CD4-positive, alpha-beta T cell (primary cell): ENCODE measurements around the gene CYP3A5. TPM values are rescaled to one million over a fixed set of nuclear protein-coding genes. Genes with fewer than 3 reads are reported as not detected.
"Not testable (repeated sequence)": the region's sequence is repeated elsewhere in the genome, so short reads cannot be mapped to it uniquely, and the experiment has no call there.

ENCODE experiments used
- ATAC-seq: fragments of 200-7000 bp; cut with Tn5 transposase; one replicate; pipeline ENCODE4 v1.10.0; 2022; ENCODE audit warnings: mild to moderate bottlenecking; ENCODE audit not compliant: poor library complexity
- CTCF ChIA-PET: fragments of 350-600 bp; sonication (Branson Sonifier 250); formaldehyde crosslinking; loops from one replicate; lab custom pipeline; 2021; ENCODE audit warnings: antibody characterized with exemption, inconsistent platforms; lab: Charles Lee
- POLR2A ChIA-PET: fragments of 350-600 bp; sonication (Branson Sonifier 250); formaldehyde crosslinking; loops from one replicate; lab custom pipeline; 2021; ENCODE audit warnings: antibody characterized with exemption, inconsistent platforms; lab: Charles Lee
- DNase-seq, 14 experiments: peaks; one replicate each; pipeline ENCODE4 v3.0.0-alpha.2; 2013 to 2020; ENCODE audit warnings: mixed read lengths in 2 of 14
- H3K27ac ChIP-seq, 2 donors: one replicate each; pipeline versions ENCODE4 v1.5.1 to v1.7.0; 2013; ENCODE audit warnings: low read length in 2 of 2, low read depth in 1 of 2, mild to moderate bottlenecking in 1 of 2
- H3K27me3 ChIP-seq, 2 experiments: 1 replicate in 1 of 2; 2 replicates in 1 of 2; pipeline versions ENCODE4 v1.6.1 to v1.7.0; 2013; ENCODE audit warnings: low read length in 2 of 2, control low read depth in 1 of 2, mild to moderate bottlenecking in 1 of 2, moderate library complexity in 1 of 2; ENCODE audit not compliant: insufficient read depth in 2 of 2, control insufficient read depth in 1 of 2
- H3K36me3 ChIP-seq: one replicate; pipeline ENCODE4 v1.6.1; 2013; ENCODE audit warnings: low read length, control low read depth; ENCODE audit not compliant: insufficient read depth
- H3K4me1 ChIP-seq: one replicate; pipeline ENCODE4 v1.6.1; 2013; ENCODE audit warnings: low read length, control low read depth; ENCODE audit not compliant: insufficient read depth
- H3K4me3 ChIP-seq: one replicate; pipeline ENCODE4 v1.5.1; 2013; ENCODE audit warnings: mild to moderate bottlenecking, low read length, moderate library complexity
- H3K9me3 ChIP-seq, 2 experiments: 1 replicate in 1 of 2; 2 replicates in 1 of 2; pipeline versions ENCODE4 v1.6.1 to v1.7.0; 2013; ENCODE audit warnings: low read length in 2 of 2, mild to moderate bottlenecking in 2 of 2, control low read depth in 1 of 2, moderate library complexity in 1 of 2; ENCODE audit not compliant: control insufficient read depth in 1 of 2, insufficient read depth in 1 of 2
- H3K27ac Mint-ChIP-seq: one replicate; pipeline ENCODE4 v1.8.0; 2020; ENCODE audit warnings: mixed read lengths
- H3K27me3 Mint-ChIP-seq: one replicate; pipeline ENCODE4 v1.8.0; 2021; ENCODE audit warnings: mixed read lengths
- H3K36me3 Mint-ChIP-seq: one replicate; pipeline ENCODE4 v1.8.0; 2021; ENCODE audit warnings: low read depth, mixed read lengths
- H3K4me1 Mint-ChIP-seq: one replicate; pipeline ENCODE4 v1.8.0; 2021; ENCODE audit warnings: low read depth, mixed read lengths
- H3K4me3 Mint-ChIP-seq: one replicate; pipeline ENCODE4 v1.8.0; 2020; ENCODE audit warnings: mild to moderate bottlenecking, mixed read lengths
- H3K9me3 Mint-ChIP-seq: one replicate; pipeline ENCODE4 v1.8.0; 2020; ENCODE audit warnings: mixed read lengths
- CTCF ChIP-seq: fragments of 200-600 bp; IDR thresholded peaks from one replicate; pipeline ENCODE4 v1.8.0; 2022; ENCODE audit warnings: antibody characterized with exemption, mild to moderate bottlenecking
- intact Hi-C, 2 experiments: fragments of 100-400 bp; cut with DNase I in 1 of 2; cut with micrococcal nuclease in 1 of 2; formaldehyde crosslinking; loops; one replicate each; pipeline versions ENCODE4 v1.15.1 to v1.9.0; 2023 to 2025; cut with DNase I, micrococcal nuclease
- total RNA-seq, 174 experiments: library from RNA in 2 of 174; stranded (reverse) in 2 of 174; gene quantifications; one replicate each; pipeline ENCODE4 v1.2.3 and lab custom pipeline; 2021 to 2026

The CYP3A5 gene
- total RNA-seq, 2 experiments from 2014 or later: not detected

- not testable (repeated sequence) for ATAC-seq, H3K9me3 Mint-ChIP-seq
- H3K4me1 Mint-ChIP-seq: peaks cover 21% of the 10 kb centered on the region
Measured at GRCh38 chr7:99690918-99691317, 11.1 kb upstream of the CYP3A5 start.

GRCh38 chr7:99685871-99686608 lies 6.2 kb upstream of the CYP3A5 start:
- H3K4me3 ChIP-seq, POLR2A ChIA-PET, H3K36me3 Mint-ChIP-seq, H3K27me3 Mint-ChIP-seq, H3K36me3 ChIP-seq, DNase-seq, H3K27me3 ChIP-seq, H3K9me3 ChIP-seq, ATAC-seq, H3K4me3 Mint-ChIP-seq, H3K27ac ChIP-seq, H3K4me1 ChIP-seq, CTCF ChIA-PET, H3K4me1 Mint-ChIP-seq, intact Hi-C loops, H3K27ac Mint-ChIP-seq, H3K9me3 Mint-ChIP-seq: not testable (repeated sequence)

More at GRCh38 chr7:99690918-99691317, 11.1 kb upstream of the CYP3A5 start:
- H3K27ac ChIP-seq, H3K36me3 Mint-ChIP-seq, H3K9me3 ChIP-seq, H3K27me3 Mint-ChIP-seq, intact Hi-C loops, H3K36me3 ChIP-seq, H3K4me3 ChIP-seq, DNase-seq, H3K4me1 ChIP-seq, POLR2A ChIA-PET, H3K27me3 ChIP-seq, H3K4me3 Mint-ChIP-seq, CTCF ChIA-PET, H3K27ac Mint-ChIP-seq: not testable (repeated sequence)

- Histone ChIP-seq H3K27me3 (no peaks in the 10 kb centered on the region), H3K9me3 (no peaks in the 10 kb centered on the region), H3K4me3 (no peak overlapping the region), H3K4me1 (no peaks in the 10 kb centered on the region), H3K27ac (no peak overlapping the region), H3K36me3 (no peaks in the 10 kb centered on the region)
- Mint-ChIP-seq H3K27ac (no peak overlapping the region), H3K4me3 (no peak overlapping the region), H3K27me3 (peaks cover 7% of the 10 kb centered on the region), H3K4me1 (no peaks in the 10 kb centered on the region), H3K9me3 (no peaks in the 10 kb centered on the region), H3K36me3 (peaks cover 9% of the 10 kb centered on the region)
- no peak for TF ChIP-seq CTCF
- intact Hi-C loops: no loop called here
- DNase-seq (no peak), ATAC-seq (no peak)
- ChIA-PET POLR2A (no interaction called here), CTCF (no interaction called here)
Measured at GRCh38 chr7:99685129-99685758, 5.4 kb upstream of the CYP3A5 start.

GRCh38 chr7:99679032-99679399 lies 780 bp downstream of the CYP3A5 start:
- Mint-ChIP-seq H3K4me3 (no peak overlapping the region), H3K36me3 (peaks cover 9% of the 10 kb centered on the region), H3K4me1 (peaks cover 28% of the 10 kb centered on the region), H3K27me3 (peaks cover 7% of the 10 kb centered on the region), H3K9me3 (no peaks in the 10 kb centered on the region), H3K27ac (no peak overlapping the region)
- POLR2A ChIA-PET: no interaction called here
- intact Hi-C loops: no loop called here
- no peaks in the 10 kb centered on the region for H3K36me3 ChIP-seq
- H3K27me3 ChIP-seq: no peaks in the 10 kb centered on the region
- H3K4me1 ChIP-seq: peaks cover 4% of the 10 kb centered on the region
- H3K9me3 ChIP-seq: no peaks in the 10 kb centered on the region
- CTCF ChIA-PET: no interaction called here
- DNase-seq (no peak), ATAC-seq (no peak)
- H3K27ac ChIP-seq: no peak overlapping the region
- TF ChIP-seq CTCF: no peak
- H3K4me3 ChIP-seq: no peak overlapping the region
